Activated T-helper 1 cell treated with anti-CD3 and anti-CD28 coated beads, Interleukin-12 subunit alpha, Interleukin-12 subunit beta, Interleukin-2, Interleukin-4 antibody, amounts not matched to agents 30 ng/mL and 10 ng/mL and 1 ng/mL, durations not matched to agents 14 hours and 24 hours and 36 hours (primary cell): ENCODE measurements around the gene FIGNL1. TPM values are rescaled to one million over a fixed set of nuclear protein-coding genes. Genes with fewer than 3 reads are reported as not detected.

Experiments
- DNase-seq: peaks from one replicate; pipeline ENCODE4 v3.0.0; 2021; ENCODE audit warnings: low spot score
- H3K27ac Mint-ChIP-seq: one replicate; pipeline ENCODE4 v1.8.0; 2021; ENCODE audit warnings: mild to moderate bottlenecking, mixed read lengths
- H3K27me3 Mint-ChIP-seq: one replicate; pipeline ENCODE4 v1.8.0; 2022; ENCODE audit warnings: mild to moderate bottlenecking, moderate library complexity, mixed read lengths; ENCODE audit not compliant: insufficient read depth
- H3K36me3 Mint-ChIP-seq: one replicate; pipeline ENCODE4 v1.8.0; 2021; ENCODE audit warnings: low read depth, mixed read lengths
- H3K4me1 Mint-ChIP-seq: one replicate; pipeline ENCODE4 v1.8.0; 2021; ENCODE audit warnings: low read depth, mixed read lengths
- H3K4me3 Mint-ChIP-seq: one replicate; pipeline ENCODE4 v1.8.0; 2021; ENCODE audit warnings: mild to moderate bottlenecking, moderate library complexity, mixed read lengths
- H3K9me3 Mint-ChIP-seq: one replicate; pipeline ENCODE4 v1.8.0; 2021; ENCODE audit warnings: mixed read lengths
- intact Hi-C: fragments of 100-400 bp; cut with micrococcal nuclease; formaldehyde crosslinking; loops from one replicate; pipeline ENCODE4 v1.15.1; 2024
- total RNA-seq: library from RNA; stranded (reverse); gene quantifications from 2 replicates; pipeline ENCODE4 v1.2.3, GENCODE V29; 2022

The FIGNL1 gene
- total RNA-seq, 1 donor from 2014 or later = 45.4 TPM

GRCh38 chr7:50397320-50397970, 52.7 kb downstream of the FIGNL1 start:
- peaks cover 70% of the 10 kb centered on the region for H3K36me3 Mint-ChIP-seq
- peak overlapping the region; percentile 21 for H3K4me3 Mint-ChIP-seq
- H3K9me3 Mint-ChIP-seq = no peaks in the 10 kb centered on the region
- H3K27ac Mint-ChIP-seq = peak overlapping the region; percentile 92
- intact Hi-C loops = loop anchor here (1.0 to 2.0 kb wide), 12 partner anchors 25 to 725 kb away; no protein-coding TSS in a partner anchor
- peak; percentile 56 for DNase-seq
- no peaks in the 10 kb centered on the region for H3K27me3 Mint-ChIP-seq
- H3K4me1 Mint-ChIP-seq = peaks cover 74% of the 10 kb centered on the region

- Mint-ChIP-seq H3K36me3 (peaks cover 70% of the 10 kb centered on the region), H3K27ac (peak overlapping the region; percentile 92), H3K4me1 (peaks cover 74% of the 10 kb centered on the region), H3K27me3 (no peaks in the 10 kb centered on the region), H3K9me3 (no peaks in the 10 kb centered on the region), H3K4me3 (peak overlapping the region; percentile 62)
- intact Hi-C loops = loop anchor here (1.0 to 2.0 kb wide), 12 partner anchors 25 to 726 kb away; no protein-coding TSS in a partner anchor
- DNase-seq = no peak
Measured at GRCh38 chr7:50396856-50397255, 53.3 kb downstream of the FIGNL1 start.

DNA sequence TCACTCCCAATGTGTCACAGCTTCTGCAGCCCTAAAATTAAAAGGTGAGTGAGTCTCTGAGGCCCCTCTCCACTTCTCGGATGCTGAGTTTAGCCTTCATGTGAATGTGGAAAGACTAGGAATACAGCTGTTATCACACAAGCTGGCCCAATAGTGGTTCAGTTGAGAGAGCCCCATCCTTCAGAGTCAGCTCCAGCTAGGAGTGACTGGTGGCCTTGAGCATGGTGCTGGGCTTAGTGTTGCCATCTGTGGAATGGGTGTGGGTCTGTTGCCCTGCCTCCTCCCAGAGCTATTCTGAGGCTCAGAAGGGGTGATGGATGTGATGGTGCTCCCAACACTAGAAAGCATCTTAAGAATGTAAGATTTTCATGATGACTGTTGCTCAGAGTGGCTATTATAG, 55.8 kb downstream of the FIGNL1 start:
- peaks cover 88% of the 10 kb centered on the region for H3K4me1 Mint-ChIP-seq
- peaks cover 71% of the 10 kb centered on the region for H3K36me3 Mint-ChIP-seq
- H3K4me3 Mint-ChIP-seq = peak overlapping the region; percentile 79
- intact Hi-C loops = no loop called here
- H3K27ac Mint-ChIP-seq = peak overlapping the region; percentile 99
- DNase-seq = no peak
- no peaks in the 10 kb centered on the region for H3K27me3 Mint-ChIP-seq
- no peaks in the 10 kb centered on the region for H3K9me3 Mint-ChIP-seq

Other genes with a start within 250 kb of the FIGNL1 start
- 324 and 329 TPM in 2 replicates for gene IKZF1, start 145.6 kb downstream of the FIGNL1 start, total RNA-seq
- not detected in 2 replicates for gene DDC, start 115.1 kb upstream of the FIGNL1 start, total RNA-seq